WI38 (cell line): ENCODE results near the gene ATP5PB.

Experiments used
- H3K4me3 ChIP-seq: 2 replicates; pipeline ENCODE4 v1.5.1; 2011; ENCODE audit warnings: low read depth, mild to moderate bottlenecking, control low read depth, low read length
- CTCF ChIP-seq: IDR thresholded peaks from 2 replicates; pipeline ENCODE4 v1.5.1; 2012; ENCODE audit warnings: low read depth, mild to moderate bottlenecking, control low read depth, low read length

ATP5PB gene

GRCh38 chr1:111448918-111449702 lies at the start of gene ATP5PB, which contains the start of gene WDR77:
ATP5PB (plus strand) TSS chr1:111449464; CDS start chr1:111449542, 78 bp downstream.
WDR77 (minus strand) TSS chr1:111449256; CDS start chr1:111449169, 87 bp downstream.
- H3K4me3 ChIP-seq: peak within 1 kb of the TSS; percentile 99
- TF ChIP-seq CTCF: no peak

GRCh38 chr1:111399792-111400610 lies 49.3 kb upstream of the ATP5PB start:
- TF ChIP-seq CTCF: peak; percentile 54; the same call in 1 of the 2 replicates
- no peak overlapping the region for H3K4me3 ChIP-seq

- no peak overlapping the region for H3K4me3 ChIP-seq
These were observed 47.2 kb upstream of the ATP5PB start for GRCh38 chr1:111402083-111402482.

GRCh38 chr1:111404588-111404987 lies 44.7 kb upstream of the ATP5PB start:
- no peak overlapping the region for H3K4me3 ChIP-seq
- no peak for TF ChIP-seq CTCF

More at GRCh38 chr1:111402083-111402482, 47.2 kb upstream of the ATP5PB start:
- no peak for TF ChIP-seq CTCF

- no peak overlapping the region for H3K4me3 ChIP-seq
- no peak for TF ChIP-seq CTCF
These were observed 42.9 kb upstream of the ATP5PB start for GRCh38 chr1:111406321-111406768.

- H3K4me3 ChIP-seq: no peak overlapping the region
- TF ChIP-seq CTCF: no peak
These were observed 42.0 kb upstream of the ATP5PB start for GRCh38 chr1:111407301-111407700.
